H9 (cell line): ENCODE results near the gene GRID1. TPM values are rescaled to one million over a fixed set of nuclear protein-coding genes. Genes with fewer than 3 reads are reported as not detected.

Experiments
- DNase-seq: peaks from one replicate; pipeline ENCODE4 v3.0.0-alpha.2; 2017
- H2AFZ ChIP-seq: one replicate; pipeline ENCODE4 v1.6.1; 2013; ENCODE audit warnings: mild to moderate bottlenecking, low read length, control low read depth, moderate library complexity
- H2AK5ac ChIP-seq: 2 replicates; pipeline ENCODE4 v1.6.1; 2013; ENCODE audit warnings: low read length, control low read depth, mixed read lengths; ENCODE audit not compliant: insufficient read length
- H2BK120ac ChIP-seq: one replicate; pipeline ENCODE4 v1.6.1; 2013; ENCODE audit warnings: low read depth, mild to moderate bottlenecking, low read length, control low read depth, inconsistent platforms; ENCODE audit not compliant: poor library complexity, severe bottlenecking
- H2BK12ac ChIP-seq: 2 replicates; pipeline ENCODE4 v1.6.1; 2013; ENCODE audit warnings: low read length, control low read depth, mixed read lengths, low read depth; ENCODE audit not compliant: insufficient read length
- H2BK15ac ChIP-seq: 2 replicates; pipeline ENCODE4 v1.6.1; 2013; ENCODE audit warnings: low read depth, low read length, control low read depth
- H2BK20ac ChIP-seq: one replicate; pipeline ENCODE4 v1.6.1; 2013; ENCODE audit warnings: low read depth, mild to moderate bottlenecking, low read length, control low read depth, inconsistent platforms; ENCODE audit not compliant: poor library complexity, severe bottlenecking
- H2BK5ac ChIP-seq: 2 replicates; pipeline ENCODE4 v1.6.1; 2013; ENCODE audit warnings: low read length, control low read depth, mixed read lengths; ENCODE audit not compliant: insufficient read length
- H3K14ac ChIP-seq: 2 replicates; pipeline ENCODE4 v1.6.1; 2013; ENCODE audit warnings: low read length, control low read depth; ENCODE audit not compliant: insufficient read depth
- H3K18ac ChIP-seq: 2 replicates; pipeline ENCODE4 v1.6.1; 2013; ENCODE audit warnings: low read depth, mild to moderate bottlenecking, mixed read lengths, low read length, control low read depth; ENCODE audit not compliant: insufficient read length
- H3K23ac ChIP-seq: 2 replicates; pipeline ENCODE4 v1.6.1; 2013; ENCODE audit warnings: low read length, control low read depth, mixed read lengths, low read depth; ENCODE audit not compliant: insufficient read length
- H3K23me2 ChIP-seq: 2 replicates; pipeline ENCODE4 v1.6.1; 2013; ENCODE audit warnings: low read depth, mild to moderate bottlenecking, mixed read lengths, low read length, control low read depth; ENCODE audit not compliant: insufficient read length, poor library complexity, severe bottlenecking
- H3K27ac ChIP-seq: 2 replicates; pipeline ENCODE4 v1.5.1; 2013; ENCODE audit warnings: low read length, control low read depth, mixed read lengths, low read depth; ENCODE audit not compliant: insufficient read length
- H3K27me3 ChIP-seq: 2 replicates; pipeline ENCODE4 v1.6.1; 2013; ENCODE audit warnings: low read length, control low read depth, inconsistent platforms; ENCODE audit not compliant: insufficient read depth
- H3K4ac ChIP-seq: 2 replicates; pipeline ENCODE4 v1.6.1; 2013; ENCODE audit warnings: low read depth, mild to moderate bottlenecking, control low read depth, inconsistent platforms, low read length, moderate library complexity
- H3K4me1 ChIP-seq: 2 replicates; pipeline ENCODE4 v1.6.1; 2013; ENCODE audit warnings: low read length, control low read depth, inconsistent platforms; ENCODE audit not compliant: insufficient read depth
- H3K4me2 ChIP-seq: 2 replicates; pipeline ENCODE4 v1.6.1; 2013; ENCODE audit warnings: low read length, control low read depth, mixed read lengths; ENCODE audit not compliant: insufficient read length, insufficient read depth
- H3K56ac ChIP-seq: 2 replicates; pipeline ENCODE4 v1.6.1; 2013; ENCODE audit warnings: low read depth, mild to moderate bottlenecking, mixed read lengths, low read length, control low read depth; ENCODE audit not compliant: insufficient read length
- H3K79me1 ChIP-seq: 2 replicates; pipeline ENCODE4 v1.6.1; 2013; ENCODE audit warnings: low read depth, mild to moderate bottlenecking, moderate library complexity, low read length, control low read depth, inconsistent platforms; ENCODE audit not compliant: insufficient read depth, poor library complexity, severe bottlenecking
- H3K79me2 ChIP-seq: 2 replicates; pipeline ENCODE4 v1.6.1; 2013; ENCODE audit warnings: low read length, control low read depth, inconsistent platforms; ENCODE audit not compliant: insufficient read depth
- H3K9ac ChIP-seq: 2 replicates; pipeline ENCODE4 v1.6.1; 2013; ENCODE audit warnings: low read length, control low read depth, mixed read lengths; ENCODE audit not compliant: insufficient read length; ENCODE audit errors: extremely low read depth
- H3K9me3 ChIP-seq: one replicate; pipeline ENCODE4 v1.6.1; 2013; ENCODE audit warnings: low read depth, low read length, inconsistent platforms; ENCODE audit not compliant: control insufficient read depth
- H3T11ph ChIP-seq: one replicate; pipeline ENCODE4 v1.6.1; 2013; ENCODE audit warnings: mild to moderate bottlenecking, low read length, control low read depth, inconsistent platforms
- H4K20me1 ChIP-seq: one replicate; pipeline ENCODE4 v1.6.1; 2013; ENCODE audit not compliant: control insufficient read depth, insufficient read length, insufficient read depth
- H4K5ac ChIP-seq: 2 replicates; pipeline ENCODE4 v1.6.1; 2013; ENCODE audit warnings: low read depth, mild to moderate bottlenecking, mixed read lengths, low read length, control low read depth; ENCODE audit not compliant: insufficient read length
- H4K8ac ChIP-seq: replicated peaks from 2 replicates; pipeline ENCODE4 v1.6.1; 2013; ENCODE audit warnings: low read length, control low read depth, mixed read lengths, low read depth; ENCODE audit not compliant: insufficient read length
- H4K91ac ChIP-seq: 2 replicates; pipeline ENCODE4 v1.6.1; 2013; ENCODE audit warnings: low read depth, mild to moderate bottlenecking, moderate library complexity, mixed read lengths, low read length, control low read depth; ENCODE audit not compliant: insufficient read length
- H3K27ac Mint-ChIP-seq, 3 experiments: 2 replicates in 2 of 3; 3 replicates in 1 of 3; pipeline ENCODE4 v1.8.0; 2020 to 2021; ENCODE audit warnings: mixed read lengths in 3 of 3, mild to moderate bottlenecking in 1 of 3, moderate library complexity in 1 of 3
- H3K27me3 Mint-ChIP-seq: 2 replicates; pipeline ENCODE4 v1.8.0; 2021; ENCODE audit warnings: low read depth, mild to moderate bottlenecking, moderate library complexity, mixed read lengths
- H3K36me3 Mint-ChIP-seq, 3 experiments: 2 replicates in 2 of 3; 3 replicates in 1 of 3; pipeline ENCODE4 v1.8.0; 2020 to 2021; ENCODE audit warnings: low read depth in 3 of 3, mixed read lengths in 3 of 3; ENCODE audit not compliant: insufficient read depth in 1 of 3
- H3K4me1 Mint-ChIP-seq, 2 experiments: 2 replicates each; pipeline ENCODE4 v1.8.0; 2020; ENCODE audit warnings: mixed read lengths in 2 of 2
- H3K4me3 Mint-ChIP-seq, 2 experiments: 2 replicates in 1 of 2; 3 replicates in 1 of 2; pipeline ENCODE4 v1.8.0; 2020 to 2021; ENCODE audit warnings: mild to moderate bottlenecking in 2 of 2, mixed read lengths in 2 of 2, moderate library complexity in 1 of 2
- H3K9me3 Mint-ChIP-seq, 2 experiments: 2 replicates in 1 of 2; 3 replicates in 1 of 2; pipeline ENCODE4 v1.8.0; 2020; ENCODE audit warnings: mild to moderate bottlenecking in 2 of 2, mixed read lengths in 2 of 2, moderate library complexity in 1 of 2
- WGBS: extraction: QIAGEN DNeasy Blood & Tissue Kit; methylation state at CpG from one replicate; pipeline ENCODE4 v1.1.7; 2013; ENCODE audit warnings: missing lambda C conversion rate, low lambda C conversion rate, mixed read lengths; ENCODE audit not compliant: insufficient read length; ENCODE audit errors: extremely low coverage; 5-methylcytosine and 5-hydroxymethylcytosine counted together
- total RNA-seq: library from RNA; stranded (reverse); gene quantifications from 2 replicates; pipeline ENCODE4 v1.2.1, GENCODE V29; 2021
- TF ChIP-seq, protein P1 (sequence below): fragments of 200-600 bp; sonication (generic); conservative IDR thresholded peaks from 3 replicates; pipeline ENCODE4 v1.8.0; 2021; ENCODE audit warnings: antibody characterized with exemption, mild to moderate bottlenecking

The GRID1 gene
- total RNA-seq, 1 experiment from 2014 or later: 0.35 TPM

DNA sequence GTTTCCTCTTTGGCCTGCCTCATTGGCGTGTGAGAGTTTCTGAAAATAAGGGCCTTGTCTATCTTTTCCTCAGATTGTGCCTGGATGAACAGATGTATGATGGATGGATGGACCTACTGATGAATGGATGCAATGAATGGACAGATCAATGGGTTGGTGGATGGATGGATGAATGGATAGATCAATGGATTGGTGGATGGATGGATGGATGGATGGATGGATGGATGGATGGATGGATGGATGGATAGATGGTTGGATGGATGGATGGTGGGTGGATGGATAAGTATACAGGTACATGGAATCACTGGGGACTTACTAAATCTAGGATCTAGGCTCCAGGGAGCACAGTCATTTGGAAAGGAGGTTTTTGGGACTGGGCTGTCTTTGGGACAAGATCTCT is 331.9 kb downstream of the GRID1 start:
- H3K36me3 Mint-ChIP-seq: peaks cover 5 to 19% (median 11%) of the 10 kb centered on the region in 3 experiments; a peak in 6 of 7 replicates

More for the DNA sequence above, 331.9 kb downstream of the GRID1 start:
- Histone ChIP-seq H3K56ac (no peak overlapping the region), H4K20me1 (no peaks in the 10 kb centered on the region), H2BK20ac (no peak overlapping the region), H3K18ac (no peak overlapping the region), H4K8ac (no peak overlapping the region), H4K91ac (no peak overlapping the region), H3K27ac (no peak overlapping the region), H3K9ac (no peak overlapping the region), H3T11ph (no peak overlapping the region), H3K14ac (no peak overlapping the region), H4K5ac (no peak overlapping the region), H3K79me1 (no peaks in the 10 kb centered on the region), H2BK15ac (no peak overlapping the region), H3K79me2 (no peaks in the 10 kb centered on the region), H3K23ac (no peak overlapping the region), H2AFZ (no peak overlapping the region), H3K4me1 (no peaks in the 10 kb centered on the region), H3K9me3 (peaks cover 17% of the 10 kb centered on the region), H2BK12ac (no peak overlapping the region), H2BK120ac (no peak overlapping the region), H2BK5ac (no peak overlapping the region), H3K4ac (no peak overlapping the region), H3K27me3 (no peaks in the 10 kb centered on the region), H2AK5ac (no peak overlapping the region), H3K4me2 (no peak overlapping the region), H3K23me2 (no peaks in the 10 kb centered on the region)
- H3K4me1 Mint-ChIP-seq: no peaks in the 10 kb centered on the region
- H3K27ac Mint-ChIP-seq: no peak overlapping the region
- no CpG with 5 or more reads among the region's 1 CpG for WGBS
- H3K4me3 Mint-ChIP-seq: no peak overlapping the region
- H3K9me3 Mint-ChIP-seq: peaks cover 27 to 30% of the 10 kb centered on the region in 2 experiments
- DNase-seq: no peak
- H3K27me3 Mint-ChIP-seq: peaks cover 1% of the 10 kb centered on the region
- TF ChIP-seq, protein P1, sequence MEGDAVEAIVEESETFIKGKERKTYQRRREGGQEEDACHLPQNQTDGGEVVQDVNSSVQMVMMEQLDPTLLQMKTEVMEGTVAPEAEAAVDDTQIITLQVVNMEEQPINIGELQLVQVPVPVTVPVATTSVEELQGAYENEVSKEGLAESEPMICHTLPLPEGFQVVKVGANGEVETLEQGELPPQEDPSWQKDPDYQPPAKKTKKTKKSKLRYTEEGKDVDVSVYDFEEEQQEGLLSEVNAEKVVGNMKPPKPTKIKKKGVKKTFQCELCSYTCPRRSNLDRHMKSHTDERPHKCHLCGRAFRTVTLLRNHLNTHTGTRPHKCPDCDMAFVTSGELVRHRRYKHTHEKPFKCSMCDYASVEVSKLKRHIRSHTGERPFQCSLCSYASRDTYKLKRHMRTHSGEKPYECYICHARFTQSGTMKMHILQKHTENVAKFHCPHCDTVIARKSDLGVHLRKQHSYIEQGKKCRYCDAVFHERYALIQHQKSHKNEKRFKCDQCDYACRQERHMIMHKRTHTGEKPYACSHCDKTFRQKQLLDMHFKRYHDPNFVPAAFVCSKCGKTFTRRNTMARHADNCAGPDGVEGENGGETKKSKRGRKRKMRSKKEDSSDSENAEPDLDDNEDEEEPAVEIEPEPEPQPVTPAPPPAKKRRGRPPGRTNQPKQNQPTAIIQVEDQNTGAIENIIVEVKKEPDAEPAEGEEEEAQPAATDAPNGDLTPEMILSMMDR: no peak
